Smooth muscle cell (in vitro differentiated cells): ENCODE measurements around the gene SDC1. TPM values are rescaled to one million over a fixed set of nuclear protein-coding genes. Genes with fewer than 3 reads are reported as not detected.
"Not testable (repeated sequence)": the region's sequence is repeated elsewhere in the genome, so short reads cannot be mapped to it uniquely, and the experiment has no call there.

Source experiments
- DNase-seq: peaks from one replicate; lab custom pipeline; 2025; ENCODE audit not compliant: unreplicated experiment; lab: John Stamatoyannopoulos, UW
- H2AFZ ChIP-seq: fragments of 200-600 bp; sonication (generic); 2 replicates; pipeline ENCODE4 v1.6.0; 2016; ENCODE audit warnings: antibody characterized with exemption, low read depth, mild to moderate bottlenecking
- H3F3A ChIP-seq: fragments of 200-600 bp; sonication (generic); 2 replicates; pipeline ENCODE4 v1.6.0; 2017; ENCODE audit warnings: antibody characterized with exemption, low read depth
- H3K27ac ChIP-seq: fragments of 200-600 bp; sonication (generic); 2 replicates; pipeline ENCODE4 v1.5.1; 2016; ENCODE audit warnings: low read depth, mild to moderate bottlenecking
- H3K27me3 ChIP-seq: fragments of 200-600 bp; sonication (generic); 2 replicates; pipeline ENCODE4 v1.6.1; 2016; ENCODE audit warnings: low read depth, mild to moderate bottlenecking
- H3K36me3 ChIP-seq: fragments of 200-600 bp; sonication (generic); 2 replicates; pipeline ENCODE4 v1.5.1; 2016; ENCODE audit warnings: low read depth
- H3K4me1 ChIP-seq: fragments of 200-600 bp; sonication (generic); 2 replicates; pipeline ENCODE4 v1.5.1; 2016; ENCODE audit warnings: low read depth
- H3K4me2 ChIP-seq: fragments of 200-600 bp; sonication (generic); 2 replicates; pipeline ENCODE4 v1.6.0; 2016; ENCODE audit warnings: mild to moderate bottlenecking
- H3K4me3 ChIP-seq: fragments of 200-600 bp; sonication (generic); 2 replicates; pipeline ENCODE4 v1.5.1; 2016; ENCODE audit warnings: mild to moderate bottlenecking
- H3K79me2 ChIP-seq: fragments of 200-600 bp; sonication (generic); 2 replicates; pipeline ENCODE4 v1.6.0; 2016; ENCODE audit warnings: low read depth, mild to moderate bottlenecking
- H3K9ac ChIP-seq: fragments of 200-600 bp; sonication (generic); 2 replicates; pipeline ENCODE4 v1.6.0; 2016; ENCODE audit warnings: low read depth
- H3K9me3 ChIP-seq: fragments of 200-600 bp; sonication (generic); replicated peaks from 2 replicates; pipeline ENCODE4 v1.5.1; 2016; ENCODE audit warnings: low read depth
- H4K20me1 ChIP-seq: fragments of 200-600 bp; sonication (generic); 2 replicates; pipeline ENCODE4 v1.6.0; 2016; ENCODE audit warnings: low read depth
- CTCF ChIP-seq: fragments of 200-600 bp; sonication (generic); IDR thresholded peaks from 2 replicates; pipeline ENCODE4 v1.5.1; 2017; ENCODE audit warnings: borderline replicate concordance, mild to moderate bottlenecking, antibody characterized with exemption; ENCODE audit not compliant: insufficient read depth, poor library complexity, severe bottlenecking
- WGBS: methylation state at CpG from one replicate; pipeline ENCODE4 v1.1.7; 2016; ENCODE audit warnings: low lambda C conversion rate; 5-methylcytosine and 5-hydroxymethylcytosine counted together
- polyA plus RNA-seq: library from polyadenylated mRNA; unstranded; fragments of >200 nt; fragmentation: Nextera tagmentation; extraction: Ambion mirVana; gene quantifications from 2 replicates; pipeline ENCODE4 v1.2.1, GENCODE V29; 2016
- total RNA-seq: library from RNA; depleted of rRNA; stranded (reverse); fragments of >200 nt; gene quantifications from 2 replicates; pipeline ENCODE4 v1.2.3, GENCODE V29; 2014

Gene SDC1
- total RNA-seq (61.0 and 81.1 TPM in 2 replicates), polyA plus RNA-seq (88.1 and 110 TPM in 2 replicates)

DNA sequence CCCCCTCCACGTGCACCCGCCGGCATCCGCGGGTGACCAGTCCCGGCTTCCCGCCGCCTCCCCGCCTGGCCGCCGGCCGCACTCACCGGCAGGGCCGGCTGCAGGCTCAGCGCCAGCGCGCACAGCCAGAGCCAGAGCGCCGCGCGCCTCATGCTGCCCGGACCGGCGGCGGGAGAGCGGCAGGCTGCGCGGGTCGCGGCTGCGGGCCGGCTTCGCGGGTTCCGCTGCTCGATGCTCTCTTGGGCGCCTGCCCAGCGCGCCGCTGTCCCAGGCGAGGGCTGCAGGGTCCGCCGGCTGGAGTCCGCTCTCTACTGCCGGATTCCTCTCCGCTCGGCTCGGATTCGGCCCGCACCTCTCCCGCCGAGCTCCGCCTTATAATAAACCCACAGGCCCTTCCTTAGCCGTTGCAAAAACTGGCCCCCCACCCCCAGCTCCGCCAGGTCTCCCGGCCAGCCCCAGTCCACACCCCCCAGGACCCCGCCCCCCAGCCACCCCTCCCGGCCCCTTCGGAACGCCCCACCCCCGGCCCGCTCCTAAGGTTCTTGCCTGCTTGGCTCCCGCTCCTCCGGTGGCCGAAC is at the start of gene SDC1:
SDC1 (minus strand) TSS at position 415 of the 578 bp plus-strand sequence; CDS start at position 152, 263 bp downstream.
- peaks cover 2% of the 10 kb centered on the region for H3F3A ChIP-seq
- H3K4me1 ChIP-seq = peaks cover 30% of the 10 kb centered on the region
- peak within 1 kb of the TSS; percentile 64 for H3K9ac ChIP-seq
- no peaks in the 10 kb centered on the region for H3K9me3 ChIP-seq
- peak; percentile 71 for DNase-seq
- peak within 1 kb of the TSS; percentile 86 for H3K4me3 ChIP-seq
- H3K36me3 ChIP-seq = no peaks in the 10 kb centered on the region
- peak within 1 kb of the TSS; percentile 72 for H3K27ac ChIP-seq
- no peaks in the 10 kb centered on the region for H4K20me1 ChIP-seq
- TF ChIP-seq CTCF = no peak
- peak within 1 kb of the TSS; percentile 99 for H3K4me2 ChIP-seq
- H3K27me3 ChIP-seq = no peaks in the 10 kb centered on the region
- H2AFZ ChIP-seq = peak within 1 kb of the TSS; percentile 89
- peaks cover 8% of the 10 kb centered on the region for H3K79me2 ChIP-seq
- WGBS = under 1% methylated on average over 44 of the region's 65 CpGs

DNA sequence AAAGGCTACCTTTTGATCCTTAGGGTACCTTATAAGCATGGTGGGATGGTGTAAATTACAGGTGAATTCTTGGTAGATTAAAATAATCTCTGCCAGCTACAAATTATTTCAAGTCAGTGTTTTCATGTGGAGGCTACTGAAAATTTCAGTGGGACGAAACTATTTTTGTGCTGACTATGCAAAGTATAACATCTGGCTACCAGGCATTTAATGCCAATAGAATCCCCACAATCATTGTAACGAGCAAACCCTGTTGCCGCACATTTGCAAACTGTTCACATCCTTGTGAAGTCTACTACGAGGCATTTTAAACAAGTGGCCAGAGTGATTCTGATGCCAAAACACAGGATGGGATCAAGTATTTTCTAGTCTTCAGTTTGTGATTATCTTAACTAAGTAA is 48.1 kb upstream of the SDC1 start:
- Histone ChIP-seq H3K27ac (no peak overlapping the region), H3K4me3 (no peak overlapping the region), H3K9ac (no peak overlapping the region), H4K20me1 (peaks cover 53% of the 10 kb centered on the region), H2AFZ (no peak overlapping the region), H3K27me3 (no peaks in the 10 kb centered on the region), H3K4me1 (no peaks in the 10 kb centered on the region), H3K9me3 (no peaks in the 10 kb centered on the region), H3K4me2 (no peak overlapping the region), H3K79me2 (peaks cover 23% of the 10 kb centered on the region), H3K36me3 (peaks cover 7% of the 10 kb centered on the region), H3F3A (no peaks in the 10 kb centered on the region)
- TF ChIP-seq CTCF = no peak
- no peak for DNase-seq
- 96% methylated on average over 4 of the region's 4 CpGs for WGBS

DNA sequence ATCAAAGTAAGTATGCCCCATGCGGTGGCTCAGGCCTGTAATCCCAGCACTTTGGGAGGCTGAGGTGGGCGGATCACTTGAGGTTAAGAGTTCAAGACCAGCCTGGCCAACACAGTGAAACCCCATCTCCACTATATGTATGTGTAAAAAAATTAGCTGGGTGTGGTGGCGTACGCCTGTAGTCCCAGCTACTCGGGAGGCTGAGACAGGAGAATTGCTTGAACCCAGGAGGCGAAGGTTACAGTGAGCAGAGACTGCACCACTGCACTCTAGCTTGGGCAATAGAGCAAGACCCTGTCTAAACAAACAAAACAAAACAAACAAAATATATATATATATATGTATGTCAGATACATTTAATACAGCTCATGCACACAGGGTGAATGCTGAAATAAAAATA is 43.4 kb upstream of the SDC1 start:
- H3K9me3 ChIP-seq, DNase-seq, H3K36me3 ChIP-seq, H3K9ac ChIP-seq, H3K27ac ChIP-seq, H3K4me1 ChIP-seq, H3K4me2 ChIP-seq, H2AFZ ChIP-seq, H3K27me3 ChIP-seq, H3K4me3 ChIP-seq, H3F3A ChIP-seq: not testable (repeated sequence)
- Histone ChIP-seq H4K20me1 (peaks cover 35% of the 10 kb centered on the region), H3K79me2 (peaks cover 17% of the 10 kb centered on the region)
- WGBS = over 99% methylated on average over 6 of the region's 6 CpGs

DNA sequence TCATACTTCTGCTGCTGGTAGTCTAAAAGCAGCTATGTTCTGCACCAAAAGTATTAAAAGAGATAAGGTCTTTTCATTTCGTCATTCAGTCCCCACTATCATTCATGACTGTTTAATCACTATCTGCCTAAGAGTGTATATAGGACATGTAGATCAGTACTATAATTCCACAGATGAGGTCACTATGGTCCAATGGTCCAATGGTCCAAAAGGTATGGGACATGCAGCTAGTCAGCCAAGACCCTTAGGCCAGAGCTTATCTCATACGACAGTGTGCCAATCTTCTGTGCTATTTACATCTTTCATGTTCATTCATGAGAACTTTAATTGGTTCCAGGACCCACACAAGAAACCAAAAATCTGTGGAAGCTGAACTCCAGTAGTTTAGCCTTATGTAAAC is 42.6 kb upstream of the SDC1 start:
- no peak for DNase-seq
- H3K27ac ChIP-seq = no peak overlapping the region
- no peaks in the 10 kb centered on the region for H3K9me3 ChIP-seq
- 98% methylated on average over 2 of the region's 2 CpGs for WGBS
- H3K36me3 ChIP-seq = peaks cover 8% of the 10 kb centered on the region
- no peak overlapping the region for H3K4me2 ChIP-seq
- no peaks in the 10 kb centered on the region for H3F3A ChIP-seq
- H4K20me1 ChIP-seq = peaks cover 27% of the 10 kb centered on the region
- H3K27me3 ChIP-seq = no peaks in the 10 kb centered on the region
- H3K4me3 ChIP-seq = no peak overlapping the region
- no peak overlapping the region for H2AFZ ChIP-seq
- peaks cover 17% of the 10 kb centered on the region for H3K79me2 ChIP-seq
- H3K9ac ChIP-seq = no peak overlapping the region
- TF ChIP-seq CTCF = no peak
- no peaks in the 10 kb centered on the region for H3K4me1 ChIP-seq
